Fibroblast of skin of left quadriceps (primary cell): ENCODE data around the gene NEURL4.
"Not testable (repeated sequence)": the region's sequence is repeated elsewhere in the genome, so short reads cannot be mapped to it uniquely, and the experiment has no call there.

Experiments used
- DNase-seq, 2 experiments: peaks; one replicate each; pipeline ENCODE4 v3.0.0-alpha.2; 2013; ENCODE audit warnings: low read depth in 2 of 2

Gene NEURL4

DNA sequence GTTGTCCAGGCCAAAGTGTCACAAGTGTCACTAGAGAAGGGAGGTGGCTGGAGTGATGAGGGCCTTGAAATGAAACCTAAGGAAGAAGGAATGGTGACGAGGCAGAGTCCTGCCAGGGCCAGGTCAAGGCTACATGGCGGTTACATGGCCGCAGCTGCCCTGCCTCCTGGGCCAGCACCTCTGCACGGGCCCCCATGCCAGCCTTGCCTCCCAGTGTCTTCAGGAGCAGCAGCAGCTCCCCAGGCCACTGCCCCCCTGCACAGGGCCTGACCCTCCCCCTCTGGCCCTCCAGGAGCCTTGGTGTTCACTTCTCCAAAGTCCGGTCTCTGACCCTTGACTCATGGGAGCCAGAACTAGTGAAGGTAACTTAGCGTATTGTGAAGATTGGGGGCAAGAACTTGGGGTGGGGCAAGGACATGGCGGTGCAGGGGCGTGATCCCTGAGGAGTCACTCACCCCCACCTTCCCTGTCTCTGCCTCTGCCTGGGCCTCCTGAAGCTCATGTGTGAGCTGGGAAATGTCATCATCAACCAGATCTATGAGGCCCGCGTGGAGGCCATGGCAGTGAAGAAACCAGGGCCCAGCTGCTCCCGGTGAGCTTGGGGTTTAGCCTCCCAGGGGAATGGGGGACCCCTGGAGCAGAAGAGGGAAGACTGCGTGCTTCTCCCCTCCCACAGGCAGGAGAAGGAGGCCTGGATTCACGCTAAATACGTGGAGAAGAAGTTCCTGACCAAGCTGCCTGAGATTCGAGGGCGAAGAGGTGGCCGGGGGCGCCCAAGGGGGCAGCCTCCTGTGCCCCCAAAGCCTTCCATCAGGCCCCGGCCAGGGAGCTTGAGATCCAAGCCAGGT is 18.7 kb upstream of the NEURL4 start:
- DNase-seq: no peak

DNA sequence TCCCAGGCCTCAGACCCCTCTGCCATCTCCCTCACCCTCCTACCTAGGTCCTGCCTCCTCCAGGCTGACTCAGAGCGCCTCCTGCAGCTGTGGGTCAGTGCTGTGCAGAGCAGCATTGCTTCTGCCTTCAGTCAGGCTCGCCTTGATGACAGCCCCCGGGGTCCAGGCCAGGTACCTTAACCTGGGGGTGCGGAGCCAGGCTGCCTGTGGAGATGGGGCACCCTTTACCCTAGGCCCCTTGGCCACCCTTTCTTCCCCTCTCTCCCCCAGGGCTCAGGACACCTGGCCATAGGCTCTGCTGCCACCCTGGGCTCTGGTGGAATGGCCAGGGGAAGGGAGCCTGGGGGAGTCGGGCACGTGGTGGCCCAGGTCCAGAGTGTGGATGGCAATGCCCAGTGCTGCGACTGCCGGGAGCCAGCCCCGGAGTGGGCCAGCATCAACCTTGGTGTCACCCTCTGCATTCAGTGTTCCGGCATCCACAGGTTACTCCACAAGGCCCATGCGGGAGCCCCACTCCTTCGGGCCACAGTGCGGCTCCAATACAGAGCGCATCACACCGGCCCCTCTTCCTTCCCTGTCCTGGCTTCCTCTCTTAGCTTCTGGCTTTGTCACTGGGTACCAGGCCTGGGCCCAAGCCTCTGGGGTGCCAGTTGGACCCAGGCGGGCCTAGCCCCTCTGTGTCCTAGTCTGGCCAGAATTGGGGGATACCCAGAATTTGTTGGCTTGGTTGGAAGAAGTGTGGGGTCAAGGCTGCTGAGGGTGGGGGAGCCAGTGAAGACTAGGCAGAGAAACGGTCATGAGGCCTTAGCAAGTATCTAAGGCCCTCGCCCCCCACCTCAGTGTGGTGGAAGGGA is 17.9 kb upstream of the NEURL4 start:
- no peak for DNase-seq

DNA sequence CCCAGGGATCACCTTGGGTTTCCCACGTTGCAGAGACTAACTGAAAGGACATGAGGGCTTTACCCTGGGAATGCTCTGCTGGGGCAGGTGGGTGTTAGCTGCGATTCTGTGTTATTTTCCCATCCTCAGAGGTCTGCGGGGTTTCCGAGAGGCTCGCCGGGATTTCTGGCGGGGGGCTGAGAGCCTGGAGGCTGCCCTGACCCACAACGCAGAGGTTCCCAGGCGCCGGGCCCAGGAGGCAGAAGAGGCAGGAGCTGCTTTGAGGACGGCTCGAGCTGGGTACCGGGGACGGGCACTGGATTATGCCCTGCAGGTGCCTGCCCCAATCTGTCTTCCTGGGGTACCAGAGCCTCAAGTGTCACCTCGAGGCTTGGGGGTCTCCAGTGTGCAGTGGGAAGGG is 14.1 kb upstream of the NEURL4 start:
- no peak for DNase-seq

DNA sequence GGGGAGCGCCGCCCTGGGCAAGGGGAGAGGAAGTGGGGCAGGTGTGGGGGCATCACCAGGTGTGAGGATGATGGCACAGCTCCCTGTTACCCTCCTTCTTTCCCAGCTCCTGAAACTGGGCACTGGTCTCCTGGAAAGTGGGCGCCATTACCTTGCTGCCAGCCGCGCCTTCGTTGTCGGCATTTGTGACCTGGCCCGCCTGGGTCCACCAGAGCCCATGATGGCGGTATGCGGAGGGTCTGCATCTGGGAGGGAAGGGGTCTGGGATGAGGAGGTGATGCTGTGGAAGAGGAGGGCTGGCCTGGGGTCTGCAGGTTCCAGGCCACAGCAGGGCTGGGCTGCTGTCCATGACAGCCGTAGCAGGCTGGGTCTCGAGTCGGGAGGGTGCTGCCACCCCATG is 12.7 kb upstream of the NEURL4 start:
- no peak for DNase-seq

DNA sequence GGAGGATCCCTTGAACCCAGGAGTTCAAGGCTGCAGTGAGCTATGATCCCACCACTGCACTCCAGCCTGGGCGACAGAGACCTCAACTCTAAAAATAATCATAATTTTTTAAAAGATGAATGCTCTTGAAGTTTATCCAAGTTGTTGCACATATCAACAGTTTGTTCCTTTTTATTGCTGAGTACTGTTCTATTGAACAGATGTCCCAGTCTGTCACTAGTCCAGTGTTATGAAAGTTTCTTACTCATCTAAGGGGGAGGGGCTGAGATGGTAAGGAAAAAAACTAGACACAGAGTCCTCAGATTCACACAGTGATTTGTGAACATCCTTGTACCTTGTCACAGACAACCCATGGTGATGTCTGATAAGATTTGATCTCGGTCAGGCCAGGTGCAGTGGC is 11.0 kb upstream of the NEURL4 start:
- DNase-seq: no peak

- DNase-seq: not testable (repeated sequence)
Observed at GRCh38 chr17:7337600-7337999, 8.5 kb upstream of the NEURL4 start.

- DNase-seq: no peak
Observed at GRCh38 chr17:7336240-7337175, 7.4 kb upstream of the NEURL4 start, which contains the start of gene ACAP1. Gene ACAP1 (plus strand): TSS chr17:7336529. CDS start chr17:7336735, 206 bp downstream.

GRCh38 chr17:7335765-7336164 is 6.6 kb upstream of the NEURL4 start:
- DNase-seq: not testable (repeated sequence)

- DNase-seq: no peak
Observed at GRCh38 chr17:7334938-7335538, 5.9 kb upstream of the NEURL4 start.

DNA sequence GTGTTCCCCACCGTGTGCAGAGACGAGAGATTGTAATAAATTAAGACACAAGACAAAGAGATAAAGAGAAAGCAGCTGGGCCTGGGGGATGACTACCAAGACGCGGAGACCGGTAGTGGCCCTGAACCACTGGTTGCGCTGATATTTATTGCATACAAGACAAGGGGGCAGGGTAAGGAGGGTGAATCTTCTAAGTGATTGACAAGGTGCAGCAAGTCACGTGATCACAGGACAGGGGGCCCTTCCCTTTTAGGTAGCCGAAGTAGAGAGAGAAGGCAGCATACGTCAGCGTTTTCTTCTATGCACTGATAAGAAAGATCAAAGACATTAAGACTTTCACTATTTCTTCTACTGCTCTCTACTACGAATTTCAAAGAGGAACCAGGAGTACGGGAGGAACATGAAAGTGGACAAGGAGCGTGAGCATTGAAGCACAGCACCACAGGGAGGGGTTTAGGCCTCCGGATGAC is 3.5 kb upstream of the NEURL4 start:
- DNase-seq: not testable (repeated sequence)

DNA sequence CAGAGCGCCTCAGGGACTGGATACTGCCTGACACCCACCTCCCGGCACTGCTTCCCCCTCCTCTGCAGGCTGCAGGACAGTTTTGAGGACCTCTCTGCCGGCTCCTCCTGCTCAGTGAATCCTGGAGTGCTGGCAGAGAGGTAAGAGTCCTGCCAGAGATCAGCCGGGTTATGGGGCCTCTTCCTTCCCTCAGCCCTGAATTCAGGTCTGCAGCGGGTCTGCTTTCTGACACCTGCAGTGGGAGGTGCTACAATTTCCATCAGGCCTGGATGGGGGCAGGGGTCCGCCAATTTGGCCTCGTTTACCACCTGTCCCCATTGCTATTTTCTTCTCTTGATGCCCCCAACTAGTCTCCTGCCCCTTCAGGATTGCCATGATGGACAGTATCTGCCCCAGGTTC is 3.0 kb upstream of the NEURL4 start:
- DNase-seq: no peak

GRCh38 chr17:7330638-7331015 is 1.5 kb upstream of the NEURL4 start:
- DNase-seq: no peak

DNA sequence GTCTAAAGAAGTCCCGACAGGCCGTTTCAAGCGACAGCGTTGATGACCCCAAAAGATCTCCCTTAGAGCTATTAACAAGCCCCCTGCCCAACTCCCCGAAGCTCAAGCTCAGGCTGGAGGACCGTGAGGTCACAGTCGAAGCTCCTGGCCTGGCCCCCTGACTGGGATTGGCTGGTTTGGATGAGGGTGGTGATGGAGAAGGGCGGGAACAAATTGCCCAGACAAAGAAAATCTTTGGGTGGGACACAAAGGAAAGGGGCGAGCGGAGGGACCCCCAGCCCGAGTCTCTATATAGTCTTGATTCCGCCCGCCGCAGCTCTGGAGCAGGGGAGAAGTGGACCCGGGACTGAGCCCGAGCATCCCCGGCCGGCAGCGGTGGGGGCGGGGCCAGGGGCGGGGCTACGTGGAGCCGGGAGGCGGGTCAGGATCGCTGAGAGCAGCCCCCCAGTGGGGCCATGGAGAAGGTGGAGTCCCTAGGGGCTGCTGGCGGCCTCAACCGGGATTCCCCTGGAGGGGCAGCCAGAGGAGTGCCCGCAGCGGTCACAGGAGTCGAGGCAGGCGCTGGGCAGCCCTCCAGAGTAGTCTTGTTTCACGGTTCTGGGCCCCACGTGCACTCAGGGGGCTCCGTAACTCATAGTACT is 982 bp upstream of the NEURL4 start:
- no peak for DNase-seq

DNA sequence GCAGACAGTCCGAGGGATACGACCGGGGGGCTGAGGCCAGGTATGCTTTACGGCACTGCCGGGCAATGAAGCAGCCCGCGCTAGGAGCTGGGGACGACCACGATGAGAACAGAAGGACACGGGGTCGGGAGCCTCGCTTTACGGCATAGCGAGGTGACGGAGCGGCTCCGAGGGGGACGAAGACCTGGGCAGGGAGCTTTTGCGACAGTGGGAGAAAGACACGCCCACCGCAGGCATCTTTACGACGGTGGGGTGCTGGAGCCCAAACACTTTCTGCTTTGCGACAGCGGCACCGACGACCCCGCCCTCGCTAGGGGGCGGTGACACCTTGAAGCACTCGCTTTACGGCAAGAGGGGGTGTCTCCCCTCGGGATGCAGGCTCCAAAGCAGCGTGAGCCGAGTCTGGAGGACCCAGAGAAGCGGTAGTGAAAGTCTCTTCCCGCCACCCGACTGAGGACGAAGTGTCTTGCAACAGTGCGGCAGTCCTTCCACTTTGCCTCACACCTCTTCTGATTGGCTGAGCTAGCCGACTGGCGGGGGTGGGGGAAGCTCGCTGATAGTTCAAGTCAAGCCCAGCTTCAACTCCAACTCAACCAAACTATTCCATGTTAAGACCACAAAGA is 350 bp upstream of the NEURL4 start:
- peak; percentile 99 for DNase-seq

GRCh38 chr17:7328009-7328408 is 1.1 kb downstream of the NEURL4 start:
- DNase-seq: no peak

DNA sequence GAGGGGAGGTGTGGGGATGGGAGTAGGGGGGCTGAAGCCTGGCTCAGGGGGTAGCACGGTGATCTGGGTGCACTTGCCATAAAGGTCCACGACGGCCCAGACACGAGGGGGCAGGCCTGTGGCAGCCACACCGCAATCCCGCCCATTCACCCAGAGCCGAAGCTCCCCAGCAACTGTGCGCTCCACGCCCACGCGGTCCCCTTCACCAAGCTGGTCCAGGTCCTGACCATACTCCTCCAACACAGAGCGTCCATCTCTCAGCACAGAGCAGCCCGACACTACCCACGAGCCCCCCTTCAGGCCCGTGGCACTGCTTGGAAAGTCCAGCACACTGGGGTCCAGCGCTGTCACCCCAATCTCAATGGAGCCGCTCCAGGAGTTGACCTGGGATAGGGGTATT is 1.6 kb downstream of the NEURL4 start:
- no peak for DNase-seq

GRCh38 chr17:7327056-7327455 is 2.1 kb downstream of the NEURL4 start:
- no peak for DNase-seq

DNA sequence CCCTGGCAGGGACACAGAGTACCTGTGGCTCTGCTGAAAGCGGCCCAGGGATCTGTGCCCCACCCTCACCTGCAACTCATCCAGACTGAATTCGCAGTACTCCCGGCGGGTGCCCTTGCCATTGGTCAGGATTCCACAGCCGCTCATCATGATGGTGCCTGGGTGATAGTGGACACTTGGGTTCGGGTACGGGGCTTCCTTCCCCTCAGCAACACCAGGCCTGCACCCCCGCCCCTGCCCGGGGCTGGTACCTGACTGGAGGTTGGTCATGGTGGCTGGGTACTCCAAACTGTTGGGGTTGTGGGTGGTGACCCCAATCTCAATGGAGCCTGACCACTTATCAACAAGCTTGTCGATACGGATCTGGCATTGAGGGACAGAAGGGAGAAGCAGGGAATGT is 2.9 kb downstream of the NEURL4 start:
- no peak for DNase-seq

GRCh38 chr17:7325031-7325528 is 4.1 kb downstream of the NEURL4 start:
- no peak for DNase-seq

DNA sequence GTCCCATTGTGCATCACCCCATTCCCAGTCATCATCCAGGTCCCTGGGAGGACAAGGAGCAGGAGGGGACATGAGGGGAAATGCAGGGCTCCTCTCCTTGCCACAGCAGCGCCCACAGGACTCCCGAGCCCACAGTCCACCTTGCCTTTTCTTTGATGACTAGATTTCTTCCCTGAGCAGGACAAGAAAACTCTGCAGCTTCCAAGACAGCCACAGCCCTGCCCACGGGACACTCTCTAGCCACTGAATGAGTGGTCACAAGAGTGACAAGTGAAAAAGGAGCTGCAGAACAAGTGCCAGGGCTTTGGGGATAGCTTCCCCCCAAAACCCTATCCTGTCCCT is 4.7 kb downstream of the NEURL4 start:
- DNase-seq: no peak
